GM08714 (cell line): ENCODE data around the gene JMJD6.
"Not testable (repeated sequence)": the region's sequence is repeated elsewhere in the genome, so short reads cannot be mapped to it uniquely, and the experiment has no call there.

Experiments used
- H3K4me3 ChIP-seq: fragments of 200-500 bp; sonication (Bioruptor generic); 2 replicates; pipeline ENCODE4 v1.5.1; 2014; ENCODE audit warnings: mild to moderate bottlenecking, low read length, inconsistent platforms
- ZNF274 ChIP-seq: IDR thresholded peaks from 2 replicates; pipeline ENCODE4 v1.6.1; 2012; ENCODE audit warnings: mild to moderate bottlenecking, low read depth, low read length

JMJD6 gene

DNA sequence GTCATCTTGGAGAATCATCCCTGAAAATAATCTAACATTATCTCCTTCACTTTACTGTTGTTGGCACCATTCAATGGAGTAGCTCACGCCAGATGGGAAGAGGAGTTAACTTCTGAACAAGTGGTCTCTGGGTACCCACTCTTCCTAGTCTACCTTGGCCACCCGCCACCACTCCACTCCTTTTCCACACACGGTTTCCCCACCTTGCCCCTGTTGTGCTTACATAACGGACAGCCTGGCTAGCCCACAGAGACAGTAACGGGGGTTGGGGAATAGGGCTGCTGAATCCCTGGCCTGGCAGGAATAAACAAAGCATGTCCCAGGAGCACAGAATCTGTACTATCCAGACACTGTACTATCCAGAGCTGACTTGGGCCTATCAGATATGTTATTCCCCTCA lies 12.1 kb downstream of the JMJD6 start:
- no peak overlapping the region for H3K4me3 ChIP-seq
- TF ChIP-seq ZNF274: no peak

DNA sequence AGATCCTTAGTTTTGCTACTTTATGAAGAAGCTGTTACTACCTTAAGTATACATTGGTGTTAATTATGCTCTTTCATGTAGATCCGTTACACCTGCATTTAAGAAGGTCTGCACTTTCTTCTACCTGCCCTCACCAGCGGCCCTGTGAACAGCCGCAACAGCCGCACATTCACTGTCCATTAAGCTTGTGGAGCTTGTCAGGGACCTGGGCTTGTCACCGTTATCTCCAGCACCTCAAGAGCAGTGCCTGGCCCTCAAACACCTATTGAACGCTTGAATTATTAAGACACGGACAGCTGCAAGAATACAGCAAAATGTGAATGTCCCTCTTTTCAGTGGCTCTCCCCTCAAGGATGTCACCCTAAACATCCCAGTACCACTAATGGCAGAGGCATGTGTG lies 12.6 kb downstream of the JMJD6 start:
- no peak overlapping the region for H3K4me3 ChIP-seq
- TF ChIP-seq ZNF274: no peak

DNA sequence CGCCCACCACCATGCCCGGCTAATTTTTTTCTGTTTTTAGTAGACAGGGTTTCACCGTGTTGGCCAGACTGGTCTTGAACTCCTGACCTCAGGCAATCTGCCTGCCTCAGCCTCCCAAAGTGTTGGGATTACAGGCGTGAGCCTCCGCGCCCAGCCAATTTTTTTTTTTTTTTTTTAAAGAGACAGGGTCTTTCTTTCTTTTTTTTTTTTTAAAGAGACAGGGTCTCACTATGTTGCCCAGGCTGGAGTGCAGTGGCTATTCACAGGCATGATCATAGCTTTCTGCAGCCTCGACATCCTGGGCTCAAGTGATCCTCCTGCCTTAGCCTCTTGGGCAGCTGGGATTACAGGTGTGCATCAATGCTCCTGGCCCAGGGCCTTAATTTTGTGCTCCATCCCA lies 14.1 kb downstream of the JMJD6 start:
- H3K4me3 ChIP-seq: not testable (repeated sequence)

DNA sequence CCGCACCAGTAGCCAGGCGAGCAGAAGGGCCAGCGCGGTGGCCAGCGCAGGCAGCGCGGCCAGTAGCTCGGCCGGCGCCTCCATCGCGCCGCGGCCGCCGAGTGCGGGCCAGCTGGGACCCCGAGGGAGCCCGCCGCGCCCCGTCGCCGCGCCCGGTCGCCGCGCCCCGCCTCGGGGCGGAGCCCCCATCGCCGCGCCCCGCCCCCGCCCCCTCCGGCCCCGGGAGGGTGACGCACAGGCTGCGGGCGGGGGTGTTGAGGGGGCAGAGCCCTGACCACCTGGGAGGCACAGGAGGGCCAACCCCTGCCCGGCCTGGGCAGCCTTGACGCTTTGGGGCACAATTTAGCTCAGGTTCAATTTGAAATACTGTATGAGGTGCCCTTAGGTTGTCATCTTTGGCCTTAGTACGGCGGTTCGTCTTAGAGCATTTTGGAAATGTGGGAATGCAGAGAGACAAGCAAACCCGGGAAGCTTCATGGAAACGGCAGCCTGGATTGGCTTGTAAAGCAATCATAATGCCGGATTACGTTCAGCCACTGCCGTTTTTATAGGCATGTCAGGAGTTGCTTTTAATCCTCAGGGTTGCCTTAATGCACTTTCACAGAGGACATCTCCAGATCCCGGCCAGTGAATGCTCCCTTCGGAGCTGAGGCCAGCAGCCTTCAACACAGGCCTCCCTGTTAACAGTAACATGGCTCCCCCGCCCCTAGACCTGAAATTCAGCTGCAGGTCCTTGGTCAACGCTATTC lies 15.4 kb downstream of the JMJD6 start, which contains the start of gene MXRA7:
TSS of gene MXRA7 (minus strand) at position 103 of the 749 bp plus-strand sequence. CDS start at position 84, 19 bp downstream.
- no peak for TF ChIP-seq ZNF274
- peak within 1 kb of the TSS; percentile 37 for H3K4me3 ChIP-seq

GRCh38 chr17:76709951-76710862 lies 16.2 kb downstream of the JMJD6 start:
- H3K4me3 ChIP-seq: peak overlapping the region; percentile 37

DNA sequence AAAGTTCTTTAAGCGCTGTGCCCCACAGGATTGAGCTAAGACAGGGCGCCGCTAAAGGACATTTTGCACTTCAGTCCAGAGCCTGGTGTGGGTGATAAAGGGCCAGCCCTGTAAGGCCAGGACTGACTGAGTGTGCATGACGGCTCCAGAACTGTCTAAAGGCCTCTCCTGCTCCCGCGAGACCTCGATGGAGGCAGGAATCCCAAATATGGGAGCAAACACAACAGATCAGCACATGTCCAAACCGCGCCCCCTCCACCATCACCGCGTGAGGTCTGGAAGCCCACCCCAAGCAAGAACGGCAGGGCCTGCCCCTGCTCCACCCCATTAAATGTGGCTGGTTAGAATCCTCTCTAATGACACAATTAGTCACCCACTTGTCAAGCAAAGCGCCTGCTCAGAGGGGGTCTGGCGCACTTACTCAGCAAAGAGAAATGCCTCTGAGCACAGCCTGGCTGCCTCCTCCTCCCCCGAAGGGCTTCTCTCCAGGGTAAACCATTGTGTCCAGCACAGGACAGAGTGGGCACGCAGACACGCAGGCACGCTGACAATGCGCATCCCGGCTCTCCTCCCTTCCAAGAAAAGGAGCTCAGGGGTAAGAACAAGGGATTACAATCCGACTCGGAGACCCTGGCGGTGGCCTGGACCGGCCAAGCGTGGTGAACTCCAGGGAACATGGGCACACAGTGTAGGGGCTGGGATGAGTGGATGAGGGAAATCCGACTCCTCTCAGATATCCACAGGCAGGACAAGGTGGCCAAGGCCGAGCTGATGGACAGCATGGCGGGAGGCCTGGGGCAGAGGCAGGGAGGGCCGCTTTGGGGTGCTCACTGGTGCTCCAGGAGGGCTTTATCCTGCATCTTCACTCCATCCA lies 17.1 kb downstream of the JMJD6 start:
- no peak overlapping the region for H3K4me3 ChIP-seq
- no peak for TF ChIP-seq ZNF274

DNA sequence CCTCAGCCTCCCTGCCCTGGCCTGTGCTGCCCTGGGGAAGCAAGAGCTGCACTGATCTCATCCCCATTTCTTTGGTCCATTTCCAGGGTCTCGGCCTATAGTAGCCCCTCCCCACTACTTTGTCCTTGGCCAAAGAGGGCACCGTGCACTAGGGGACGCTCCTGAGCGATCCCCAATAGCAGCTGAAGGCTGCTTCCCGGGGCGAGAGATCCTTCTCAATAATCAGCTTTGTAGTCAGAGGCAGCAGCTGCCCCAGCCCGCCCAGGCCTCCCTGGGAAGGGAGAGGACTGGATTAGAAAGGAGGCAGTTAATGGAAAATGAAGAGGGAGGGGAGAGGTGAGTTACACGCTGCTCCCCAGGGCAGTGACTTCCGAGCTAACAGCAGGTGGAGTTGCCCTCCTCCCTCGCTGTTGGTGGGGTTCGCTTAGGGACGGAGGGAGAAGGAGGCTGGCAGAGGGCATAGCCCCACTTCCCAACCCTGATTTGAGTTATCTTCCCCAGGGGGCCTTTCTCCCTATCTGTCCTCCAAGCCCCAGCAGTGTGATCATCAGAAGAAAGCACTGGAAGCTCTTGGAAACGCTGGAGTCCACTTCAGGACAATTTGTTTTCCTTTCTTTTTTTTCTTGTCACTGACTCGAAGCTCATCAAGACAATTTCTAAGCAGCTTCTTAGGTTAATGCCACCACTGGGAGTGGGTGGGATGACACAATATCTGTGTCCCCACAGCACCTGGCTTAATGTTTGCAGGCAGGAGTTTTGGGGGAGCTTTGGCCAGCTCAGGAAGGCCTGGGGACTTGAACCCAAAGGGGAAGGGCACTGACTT lies 18.2 kb downstream of the JMJD6 start:
- H3K4me3 ChIP-seq: no peak overlapping the region
- TF ChIP-seq ZNF274: no peak

- no peak overlapping the region for H3K4me3 ChIP-seq
- TF ChIP-seq ZNF274: no peak
Observed at GRCh38 chr17:76706817-76707216, 19.6 kb downstream of the JMJD6 start.

GRCh38 chr17:76704805-76705204 lies 21.6 kb downstream of the JMJD6 start:
- TF ChIP-seq ZNF274: no peak
- H3K4me3 ChIP-seq: no peak overlapping the region

GRCh38 chr17:76702941-76703637 lies 23.3 kb downstream of the JMJD6 start:
- no peak for TF ChIP-seq ZNF274

GRCh38 chr17:76702076-76702475 lies 24.3 kb downstream of the JMJD6 start:
- TF ChIP-seq ZNF274: no peak
- no peak overlapping the region for H3K4me3 ChIP-seq

More at GRCh38 chr17:76702941-76703637, 23.3 kb downstream of the JMJD6 start:
- no peak overlapping the region for H3K4me3 ChIP-seq

DNA sequence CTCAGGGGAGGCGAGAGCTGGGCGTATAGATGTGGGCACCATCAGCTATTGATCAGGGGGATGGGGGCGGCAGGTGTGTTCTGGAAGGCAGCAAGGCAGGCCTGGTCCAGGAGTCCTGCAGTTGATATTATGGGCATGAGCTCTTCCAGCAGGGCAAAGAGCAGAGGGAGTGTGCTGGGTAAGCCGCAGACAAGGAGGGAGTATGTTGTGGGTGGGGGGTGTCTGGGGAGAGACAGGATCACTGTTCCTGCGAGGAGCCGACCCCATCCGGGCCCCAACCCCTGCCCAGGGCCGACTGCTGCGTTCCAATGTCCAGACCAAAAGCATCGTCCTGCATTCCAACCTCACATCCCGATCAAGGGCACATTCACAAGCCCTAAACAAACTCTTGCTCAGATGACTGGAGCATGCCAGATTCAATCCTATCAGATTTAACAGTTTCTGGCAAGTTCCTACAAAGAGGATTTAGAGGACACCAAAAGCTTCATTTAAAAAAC lies 24.9 kb downstream of the JMJD6 start:
- no peak overlapping the region for H3K4me3 ChIP-seq
- TF ChIP-seq ZNF274: no peak
